ENCODE measurements around the gene KRTCAP2. TPM values are rescaled to one million over a fixed set of nuclear protein-coding genes. Genes with fewer than 3 reads are reported as not detected.
"Not testable (repeated sequence)": the region's sequence is repeated elsewhere in the genome, so short reads cannot be mapped to it uniquely, and the experiment has no call there.

The KRTCAP2 gene
- polyA plus RNA-seq, 1 donor (not counting 4 experiments of a cell fraction or from before 2014, with no cell fraction given) = 127 TPM

DNA sequence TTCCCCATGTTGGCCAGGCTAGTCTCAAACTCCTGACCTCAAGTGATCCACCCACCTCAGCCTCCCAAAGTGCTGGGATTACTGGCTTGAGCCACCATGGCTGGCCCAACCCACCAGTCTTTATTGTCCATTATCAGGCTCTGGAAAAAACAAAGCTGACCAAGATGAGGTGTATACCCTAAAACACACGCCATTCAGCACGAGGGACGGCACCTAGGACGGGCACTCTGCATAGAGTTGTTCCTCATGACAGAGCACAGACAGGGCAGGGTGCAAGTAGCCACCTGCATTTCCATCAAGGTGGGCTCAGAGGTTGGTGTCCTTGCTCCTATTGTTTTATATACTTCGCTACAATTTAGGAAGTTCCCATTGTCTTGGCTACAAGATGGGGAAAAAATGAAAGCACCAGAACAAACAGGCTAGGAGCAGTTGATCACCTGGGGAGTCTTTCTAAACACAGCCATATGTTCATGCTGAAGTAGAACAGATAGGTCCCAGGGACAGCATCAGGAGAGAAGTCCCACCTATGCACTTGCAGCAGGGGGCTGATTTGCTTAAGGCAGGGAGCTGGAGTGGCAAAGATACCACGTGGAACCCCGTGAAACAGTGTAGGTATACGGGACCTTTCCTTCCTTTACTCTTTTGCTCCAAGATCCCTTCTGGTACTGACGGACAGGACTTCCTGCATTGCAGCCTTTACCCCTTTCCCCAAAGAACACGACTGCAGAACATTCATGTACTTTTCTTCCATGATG is 4.5 kb downstream of the KRTCAP2 start:
- peaks cover 16% of the 10 kb centered on the region for H3K79me2 ChIP-seq (ENCODE audit: control insufficient read depth, insufficient read depth, low read length)
- no peak for DNase-seq (ENCODE audit: low read depth, low spot score)

DNA sequence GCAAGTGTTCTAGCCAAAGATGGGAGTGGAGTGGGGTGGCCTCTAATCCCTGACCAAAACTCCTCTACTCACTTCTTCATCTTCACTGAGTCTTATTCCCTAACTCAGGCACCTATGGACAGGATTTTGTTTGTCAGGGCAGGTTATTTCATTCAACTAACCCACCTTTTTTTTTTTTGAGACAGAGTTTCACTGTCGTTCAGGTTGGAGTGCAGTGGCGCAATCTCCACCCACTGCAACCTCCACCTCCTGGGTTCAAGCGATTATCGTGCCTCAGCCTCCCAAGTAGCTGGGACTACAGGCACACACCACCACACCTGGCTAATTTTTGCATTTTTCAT is 5.0 kb downstream of the KRTCAP2 start:
- H3K9me3 ChIP-seq (ENCODE audit: control insufficient read depth, low read depth, low read length); FAIRE-seq; H3K27ac ChIP-seq (ENCODE audit: control insufficient read depth, insufficient read depth, low read length); H2AFZ ChIP-seq (ENCODE audit: control insufficient read depth, low read length); H3K4me3 ChIP-seq (ENCODE audit: control insufficient read depth in 2 of 3, extremely low read depth in 1 of 3, insufficient read depth in 2 of 3, low read depth in 1 of 3, low read length in 3 of 3); H3K9me1 ChIP-seq (ENCODE audit: control insufficient read depth, extremely low read depth, insufficient read depth, low read length); H3K27me3 ChIP-seq (ENCODE audit: control insufficient read depth, extremely low read depth, insufficient read depth, low read length); dilution Hi-C loops (cut with MboI; ENCODE audit: extremely low pct_ligation_motif_present, low sequenced_read_pairs); H3K4me2 ChIP-seq (ENCODE audit: control insufficient read depth, extremely low read depth, insufficient read depth, low read depth, low read length); H4K20me1 ChIP-seq (ENCODE audit: control insufficient read depth, extremely low read depth, insufficient read depth, low read length); DNase-seq (ENCODE audit: low read depth, low spot score); H3K9ac ChIP-seq (ENCODE audit: control insufficient read depth, extremely low read depth, insufficient read depth, low read length): not testable (repeated sequence)
- Histone ChIP-seq H3K4me1 (ENCODE audit: control insufficient read depth, extremely low read depth, insufficient read depth, low read length) (peaks cover 12% of the 10 kb centered on the region), H3K36me3 (ENCODE audit: control insufficient read depth in 2 of 2, extremely low read depth in 1 of 2, insufficient read depth in 2 of 2, low read length in 2 of 2) (peaks cover 9 to 12% of the 10 kb centered on the region in 2 experiments), H3K79me2 (ENCODE audit: control insufficient read depth, insufficient read depth, low read length) (peaks cover 16% of the 10 kb centered on the region)

More for the DNA sequence above, 4.5 kb downstream of the KRTCAP2 start:
- Histone ChIP-seq H3K4me1 (ENCODE audit: control insufficient read depth, extremely low read depth, insufficient read depth, low read length) (peaks cover 15% of the 10 kb centered on the region), H3K9me1 (ENCODE audit: control insufficient read depth, extremely low read depth, insufficient read depth, low read length) (no peaks in the 10 kb centered on the region), H3K4me3 (ENCODE audit: control insufficient read depth in 2 of 3, extremely low read depth in 1 of 3, insufficient read depth in 2 of 3, low read depth in 1 of 3, low read length in 3 of 3) (no peak overlapping the region), H2AFZ (ENCODE audit: control insufficient read depth, low read length) (no peak overlapping the region), H3K4me2 (ENCODE audit: control insufficient read depth, extremely low read depth, insufficient read depth, low read depth, low read length) (no peak overlapping the region), H3K9ac (ENCODE audit: control insufficient read depth, extremely low read depth, insufficient read depth, low read length) (no peak overlapping the region), H3K36me3 (ENCODE audit: control insufficient read depth in 2 of 2, extremely low read depth in 1 of 2, insufficient read depth in 2 of 2, low read length in 2 of 2) (peaks cover 9 to 12% of the 10 kb centered on the region in 2 experiments), H3K27me3 (ENCODE audit: control insufficient read depth, extremely low read depth, insufficient read depth, low read length) (no peaks in the 10 kb centered on the region), H3K27ac (ENCODE audit: control insufficient read depth, insufficient read depth, low read length) (no peak overlapping the region), H4K20me1 (ENCODE audit: control insufficient read depth, extremely low read depth, insufficient read depth, low read length) (no peaks in the 10 kb centered on the region), H3K9me3 (ENCODE audit: control insufficient read depth, low read depth, low read length) (no peaks in the 10 kb centered on the region)
- dilution Hi-C loops (cut with MboI; ENCODE audit: extremely low pct_ligation_motif_present, low sequenced_read_pairs) = no loop called here
- TF ChIP-seq, protein P1, sequence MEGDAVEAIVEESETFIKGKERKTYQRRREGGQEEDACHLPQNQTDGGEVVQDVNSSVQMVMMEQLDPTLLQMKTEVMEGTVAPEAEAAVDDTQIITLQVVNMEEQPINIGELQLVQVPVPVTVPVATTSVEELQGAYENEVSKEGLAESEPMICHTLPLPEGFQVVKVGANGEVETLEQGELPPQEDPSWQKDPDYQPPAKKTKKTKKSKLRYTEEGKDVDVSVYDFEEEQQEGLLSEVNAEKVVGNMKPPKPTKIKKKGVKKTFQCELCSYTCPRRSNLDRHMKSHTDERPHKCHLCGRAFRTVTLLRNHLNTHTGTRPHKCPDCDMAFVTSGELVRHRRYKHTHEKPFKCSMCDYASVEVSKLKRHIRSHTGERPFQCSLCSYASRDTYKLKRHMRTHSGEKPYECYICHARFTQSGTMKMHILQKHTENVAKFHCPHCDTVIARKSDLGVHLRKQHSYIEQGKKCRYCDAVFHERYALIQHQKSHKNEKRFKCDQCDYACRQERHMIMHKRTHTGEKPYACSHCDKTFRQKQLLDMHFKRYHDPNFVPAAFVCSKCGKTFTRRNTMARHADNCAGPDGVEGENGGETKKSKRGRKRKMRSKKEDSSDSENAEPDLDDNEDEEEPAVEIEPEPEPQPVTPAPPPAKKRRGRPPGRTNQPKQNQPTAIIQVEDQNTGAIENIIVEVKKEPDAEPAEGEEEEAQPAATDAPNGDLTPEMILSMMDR (optimal IDR thresholded peaks at IDR 0.05 in 1 of 3, IDR thresholded peaks at IDR 0.05 in 1 of 3, conservative IDR thresholded peaks at IDR 0.05 in 1 of 3; ENCODE audit: extremely low read depth in 1 of 3, insufficient read depth in 2 of 3, low read length in 3 of 3) = no peak
- no peak for TF ChIP-seq EZH2 (IDR thresholded peaks at IDR 0.05; ENCODE audit: low read length)
- FAIRE-seq = no peak

Data from keratinocyte (primary cell).